ENCODE data around the gene KSR2.

DNA sequence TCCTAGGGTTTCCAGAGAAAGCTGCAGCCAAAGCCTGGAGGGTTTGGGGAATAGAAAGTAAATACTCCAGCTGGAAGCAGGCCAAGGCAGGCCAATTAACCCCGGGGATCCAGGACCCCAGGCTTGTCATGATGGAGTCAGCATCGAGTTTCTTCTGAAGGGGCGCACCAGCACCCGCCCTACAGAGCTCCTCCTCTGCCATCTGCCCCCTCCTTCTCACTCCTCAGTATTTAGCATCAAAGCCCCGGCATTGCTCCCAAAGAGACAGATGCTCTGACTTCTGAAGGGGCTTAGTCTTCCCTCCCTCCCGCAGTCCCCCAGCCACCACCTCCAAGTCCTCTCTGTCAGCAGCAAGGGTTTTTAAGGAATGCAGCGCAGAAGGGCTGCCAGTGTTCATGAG lies 322.3 kb downstream of the KSR2 start:
- TF ChIP-seq CTCF (IDR thresholded peaks at IDR 0.05; ENCODE audit: low read length) (no peak), EZH2 (IDR thresholded peaks at IDR 0.05; ENCODE audit: borderline replicate concordance, low read length) (no peak)
